ES-I3 (cell line): Measurements from ENCODE around the gene SDC4.
A peak's percentile ranks its signal among the peaks of the same experiment; 100 is the strongest.

Experiments
- H3K36me3 ChIP-seq: 2 replicates; pipeline ENCODE4 v1.6.1; 2013; ENCODE audit warnings: mild to moderate bottlenecking, low read length, control low read depth, moderate library complexity; ENCODE audit not compliant: insufficient read depth
- H3K4me1 ChIP-seq: 2 replicates; pipeline ENCODE4 v1.6.1; 2013; ENCODE audit warnings: mild to moderate bottlenecking, control low read depth, low read length; ENCODE audit not compliant: insufficient read depth
- H3K9ac ChIP-seq: 2 replicates; pipeline ENCODE4 v1.6.1; 2013; ENCODE audit warnings: low read depth, mild to moderate bottlenecking, low read length, moderate library complexity
- H3K9me3 ChIP-seq: 2 replicates; pipeline ENCODE4 v1.6.1; 2013; ENCODE audit warnings: mild to moderate bottlenecking, low read length, moderate library complexity; ENCODE audit not compliant: control insufficient read depth, insufficient read depth

Gene SDC4

DNA sequence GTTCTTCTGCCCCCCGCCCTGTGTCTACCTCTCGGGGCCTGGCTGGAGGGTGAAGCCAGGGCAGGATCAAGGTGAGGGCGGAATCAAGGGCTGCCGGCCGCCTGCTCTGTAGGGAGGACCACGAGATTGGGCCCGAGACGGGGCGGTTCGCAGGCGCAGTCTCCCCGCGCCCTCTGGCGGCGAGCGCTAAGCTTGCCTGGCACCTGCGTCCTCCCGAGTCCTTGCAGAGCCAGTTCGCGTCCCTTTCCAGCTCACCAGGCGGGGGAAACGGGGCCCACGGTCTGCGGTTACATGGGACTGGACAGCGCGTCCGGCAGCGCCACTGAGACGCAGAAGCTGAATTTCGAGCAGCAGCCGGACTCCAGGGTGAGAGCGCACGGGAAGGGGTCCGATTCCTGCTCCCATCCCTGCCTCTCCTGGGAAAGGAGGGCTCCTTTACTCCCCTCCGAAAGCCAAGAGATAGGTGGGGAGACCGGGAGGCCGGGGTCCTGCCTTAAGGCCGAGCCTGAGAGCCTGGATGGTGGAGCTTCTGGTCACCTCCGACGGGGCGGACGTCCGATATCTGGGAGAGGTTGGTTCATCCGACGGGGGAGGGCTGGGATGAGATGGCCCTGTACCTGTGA is 36.5 kb downstream of the SDC4 start:
- Histone ChIP-seq H3K9me3 (no peaks in the 10 kb centered on the region; the same call in 1 of the 2 replicates), H3K9ac (peak overlapping the region; percentile 9; the same call in 1 of the 2 replicates), H3K4me1 (no peaks in the 10 kb centered on the region; the same call in 1 of the 2 replicates), H3K36me3 (no peaks in the 10 kb centered on the region)

DNA sequence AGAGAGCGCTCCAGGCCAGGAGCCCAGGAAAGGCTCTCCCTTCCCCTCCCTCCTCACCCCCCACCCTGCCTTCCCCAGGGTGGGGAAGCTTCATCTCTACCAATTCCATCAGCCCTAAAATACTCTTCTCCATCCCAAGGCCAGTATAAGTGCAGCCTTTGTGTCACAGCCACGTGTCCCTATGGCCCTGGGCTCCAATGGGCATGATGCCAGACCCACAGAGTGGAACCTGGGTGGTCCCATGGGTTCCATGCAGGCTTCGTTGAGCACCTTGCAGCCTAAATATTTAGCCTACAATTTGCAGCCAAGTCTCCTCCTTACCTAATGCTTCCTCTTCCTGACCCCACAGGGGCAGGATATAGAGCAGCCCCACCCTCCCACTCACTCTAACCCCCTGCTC is 39.1 kb downstream of the SDC4 start:
- no peaks in the 10 kb centered on the region; the same call in 1 of the 2 replicates for H3K9me3 ChIP-seq
- H3K36me3 ChIP-seq, result no peaks in the 10 kb centered on the region
- no peak overlapping the region for H3K9ac ChIP-seq
- no peaks in the 10 kb centered on the region; the same call in 1 of the 2 replicates for H3K4me1 ChIP-seq

DNA sequence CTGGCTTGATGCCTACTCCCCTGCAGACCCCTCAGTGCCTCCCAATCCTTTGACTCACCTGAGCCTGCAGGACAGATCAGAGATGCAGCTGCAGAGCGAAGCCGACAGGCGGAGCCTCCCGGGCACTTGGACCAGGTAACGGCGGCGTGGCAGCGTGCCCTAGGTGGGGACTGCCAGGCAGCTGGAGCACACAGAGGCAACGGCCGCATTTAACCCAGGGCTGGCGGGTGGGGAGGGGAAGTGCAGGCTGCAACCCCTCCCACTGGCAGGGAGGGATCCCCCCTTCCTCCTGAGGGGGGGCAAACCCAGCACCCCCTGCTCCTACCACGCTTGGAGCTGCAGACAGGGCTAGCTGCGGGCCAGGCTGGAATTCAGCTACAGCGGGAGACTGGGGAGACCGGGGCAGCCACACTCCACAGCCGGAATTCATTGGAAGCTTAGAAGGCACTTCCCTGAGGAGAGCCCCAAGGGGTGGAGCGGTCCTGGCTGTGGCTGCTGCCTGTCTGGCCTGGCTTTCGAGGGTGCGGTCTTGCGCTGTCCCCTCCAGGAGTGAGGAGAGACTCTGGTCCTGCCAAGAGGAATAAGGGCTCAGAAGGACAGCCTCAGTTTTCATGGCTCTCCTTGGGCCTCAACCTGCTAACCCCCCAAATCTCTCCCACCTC is 40.0 kb downstream of the SDC4 start, which contains the start of gene MATN4:
Gene MATN4 (minus strand): TSS at position 183 of the 662 bp plus-strand sequence. CDS start 2,717 bp downstream, outside the sequence.
- Histone ChIP-seq H3K9me3 (no peaks in the 10 kb centered on the region; the same call in 1 of the 2 replicates), H3K36me3 (no peaks in the 10 kb centered on the region), H3K4me1 (no peaks in the 10 kb centered on the region; the same call in 1 of the 2 replicates), H3K9ac (peak within 1 kb of the TSS; percentile 26; the same call in 1 of the 2 replicates)

DNA sequence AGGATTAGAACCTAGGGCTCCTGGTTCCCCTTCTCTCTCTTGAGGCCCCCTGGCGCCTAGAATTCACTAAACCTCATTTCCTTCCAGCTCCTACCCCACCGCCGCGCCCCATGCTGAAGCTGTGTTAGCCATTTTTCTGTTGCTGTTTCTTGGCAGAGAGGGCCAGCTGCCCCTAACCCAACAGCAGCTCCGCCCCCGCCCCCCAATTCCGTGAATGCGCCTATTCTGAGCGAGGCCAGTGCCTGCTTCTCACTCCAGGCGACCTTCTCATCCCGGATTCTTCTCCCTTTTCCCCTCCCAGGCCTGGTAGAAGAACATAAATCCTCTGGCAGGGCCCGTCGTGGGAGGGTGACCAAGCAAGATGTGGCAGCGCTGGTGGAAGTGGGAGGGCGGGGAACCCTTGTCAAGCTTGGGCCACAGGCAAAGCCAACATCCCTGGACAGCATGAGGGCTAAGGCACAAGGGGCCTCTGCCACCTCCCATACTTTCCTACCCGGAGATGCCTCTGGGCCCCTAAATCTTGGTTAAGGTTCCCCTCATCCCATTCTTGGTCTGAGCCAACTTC is 41.1 kb downstream of the SDC4 start:
- Histone ChIP-seq H3K4me1 (no peaks in the 10 kb centered on the region; the same call in 1 of the 2 replicates), H3K36me3 (no peaks in the 10 kb centered on the region), H3K9me3 (no peaks in the 10 kb centered on the region; the same call in 1 of the 2 replicates), H3K9ac (no peak overlapping the region)

DNA sequence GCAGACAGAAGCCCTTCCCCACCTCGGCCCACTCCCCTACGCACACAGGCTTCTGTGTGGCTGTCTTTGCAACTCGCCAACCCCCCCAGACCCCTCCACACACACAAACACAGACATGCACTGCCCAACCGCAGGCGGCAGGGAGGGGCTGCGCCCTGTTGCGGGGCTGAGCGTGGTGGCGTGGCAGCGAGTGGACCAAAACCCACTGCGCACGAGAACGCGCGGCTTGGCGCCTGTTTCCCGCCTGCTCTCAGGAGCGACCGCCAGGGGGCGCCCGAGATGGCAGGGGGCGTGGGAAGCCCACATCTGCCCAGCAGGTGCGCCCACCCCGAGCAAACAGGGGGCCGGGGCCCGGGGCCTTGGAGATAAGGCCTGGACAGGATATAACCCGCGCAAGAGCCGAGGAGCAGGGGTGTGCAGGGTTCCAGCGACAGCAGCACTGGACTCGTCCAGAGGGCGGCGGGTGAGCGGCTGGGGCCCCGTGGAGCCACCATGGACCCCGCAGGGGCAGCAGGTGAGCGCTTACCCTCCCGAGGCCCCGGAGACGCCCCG is 41.7 kb downstream of the SDC4 start, which contains the start of gene RBPJL:
Gene RBPJL (plus strand): TSS at position 410 of the 552 bp plus-strand sequence. CDS start 83 bp downstream, at position 493.
- no peaks in the 10 kb centered on the region; the same call in 1 of the 2 replicates for H3K4me1 ChIP-seq
- no peaks in the 10 kb centered on the region; the same call in 1 of the 2 replicates for H3K9me3 ChIP-seq
- H3K9ac ChIP-seq, result peak within 1 kb of the TSS; percentile 25; the same call in 1 of the 2 replicates
- H3K36me3 ChIP-seq, result no peaks in the 10 kb centered on the region

DNA sequence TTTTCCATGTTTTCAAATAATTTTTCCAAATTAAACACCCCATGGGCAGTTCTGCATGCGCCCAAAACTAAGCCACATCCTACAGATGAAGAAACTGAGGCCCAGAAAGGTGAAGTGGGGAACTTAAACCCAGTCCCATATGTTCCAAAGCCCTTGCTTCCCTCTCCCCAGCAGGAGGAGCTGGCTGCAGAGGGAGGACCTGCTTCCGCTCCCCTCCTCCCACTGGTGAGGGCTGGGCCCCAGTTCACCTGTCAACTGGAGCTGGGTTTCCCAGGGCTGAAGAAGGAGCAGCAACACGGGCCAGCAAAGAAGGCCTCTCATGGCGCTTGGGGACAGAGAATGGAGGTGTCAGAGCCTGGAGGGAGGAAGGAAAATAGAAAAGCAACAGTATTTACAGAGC is 43.0 kb downstream of the SDC4 start:
- Histone ChIP-seq H3K9me3 (no peaks in the 10 kb centered on the region; the same call in 1 of the 2 replicates), H3K9ac (no peak overlapping the region), H3K36me3 (no peaks in the 10 kb centered on the region), H3K4me1 (peaks cover 7% of the 10 kb centered on the region)

DNA sequence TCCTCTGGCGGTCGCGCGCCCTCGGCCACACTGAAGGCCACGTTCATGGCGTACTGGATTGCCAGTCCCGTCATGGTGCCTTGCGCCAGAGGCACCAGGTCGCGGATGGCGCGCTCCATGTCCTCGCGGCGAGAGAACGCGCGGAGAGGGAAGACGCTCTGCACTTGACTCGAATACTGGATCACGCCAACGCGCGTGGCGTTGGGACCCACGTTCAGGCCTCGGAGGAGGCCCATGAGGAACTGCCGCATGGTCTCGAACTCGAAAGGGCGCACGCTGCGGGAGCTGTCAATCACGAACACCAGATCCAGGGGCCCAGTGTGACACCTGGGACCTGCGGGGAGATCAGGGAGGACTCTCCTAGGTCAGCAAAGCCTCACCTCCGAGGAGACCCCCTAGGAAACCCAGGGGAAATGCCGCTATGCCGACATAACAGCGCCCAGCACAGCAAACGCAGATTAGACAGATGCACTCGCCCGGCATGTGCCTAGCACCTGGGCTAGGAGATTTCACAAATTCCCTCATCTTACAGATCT is 43.7 kb downstream of the SDC4 start:
- H3K9me3 ChIP-seq, result no peaks in the 10 kb centered on the region; the same call in 1 of the 2 replicates
- H3K9ac ChIP-seq, result no peak overlapping the region
- peaks cover 7% of the 10 kb centered on the region for H3K4me1 ChIP-seq
- H3K36me3 ChIP-seq, result no peaks in the 10 kb centered on the region

DNA sequence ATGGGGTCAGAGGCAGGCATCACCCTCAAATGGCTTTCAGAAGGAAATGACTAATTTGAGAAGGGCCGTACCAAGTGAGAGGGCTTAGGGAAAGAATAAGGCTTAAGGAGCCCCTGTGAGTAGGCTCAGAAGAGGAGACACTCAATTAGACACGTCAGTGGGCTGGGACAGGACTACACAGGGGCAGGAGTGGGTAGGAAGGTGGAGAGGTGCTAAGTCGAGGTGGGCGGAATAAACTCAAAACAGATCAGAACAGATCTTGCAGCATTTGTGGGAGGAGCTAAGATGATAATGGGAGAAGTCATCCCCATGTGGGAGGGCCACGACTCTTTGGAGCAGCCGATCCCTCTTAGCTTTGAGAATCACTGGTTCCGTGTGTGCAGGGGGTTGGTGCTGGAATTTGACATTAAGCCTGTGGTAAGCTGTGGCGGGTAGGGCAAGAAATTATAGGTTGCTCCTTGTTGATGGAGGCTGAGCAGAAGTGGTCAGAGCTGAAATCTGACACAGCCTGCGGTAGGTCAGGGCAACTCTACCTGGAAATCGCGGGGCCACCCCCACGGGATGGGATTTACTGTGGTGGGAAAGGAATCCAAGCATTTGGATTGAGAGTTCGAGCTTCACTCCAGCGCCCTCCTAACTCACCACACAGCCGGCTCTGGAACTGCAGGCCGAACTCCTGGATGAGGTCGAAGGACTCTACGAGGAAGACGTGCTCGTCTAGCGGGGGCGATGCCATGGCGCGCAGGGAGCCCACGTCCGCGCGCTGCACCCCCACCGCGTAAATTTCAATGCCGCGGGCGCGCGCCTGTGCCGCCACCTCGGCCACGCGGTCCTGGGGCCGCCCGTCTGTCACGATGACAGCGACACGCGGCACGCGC is 44.4 kb downstream of the SDC4 start:
- no peaks in the 10 kb centered on the region for H3K36me3 ChIP-seq
- no peaks in the 10 kb centered on the region; the same call in 1 of the 2 replicates for H3K9me3 ChIP-seq
- H3K9ac ChIP-seq, result no peak overlapping the region
- H3K4me1 ChIP-seq, result peaks cover 7% of the 10 kb centered on the region

DNA sequence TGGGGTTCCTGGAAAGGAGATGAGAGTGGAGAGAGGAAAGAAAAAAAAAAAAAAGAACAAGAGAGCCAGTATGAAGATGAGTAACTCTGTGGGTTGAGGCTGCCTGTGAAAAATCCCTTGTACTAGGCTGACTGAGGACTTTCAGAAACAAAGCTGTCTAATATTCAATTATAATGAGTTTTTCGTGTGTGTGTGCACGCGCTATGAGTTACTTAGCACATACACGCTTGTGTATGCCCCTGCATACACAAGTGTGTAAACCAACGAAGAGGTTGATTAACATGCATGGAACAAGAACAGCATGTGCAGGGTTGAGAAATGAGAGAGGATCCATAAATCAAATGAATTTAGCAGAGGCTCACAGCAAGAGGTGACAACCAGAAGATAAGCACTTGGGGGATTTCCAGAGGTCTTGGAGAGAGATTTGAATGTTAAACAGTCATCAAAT is 46.4 kb downstream of the SDC4 start:
- no peak overlapping the region for H3K9ac ChIP-seq
- H3K9me3 ChIP-seq, result no peaks in the 10 kb centered on the region; the same call in 1 of the 2 replicates
- no peaks in the 10 kb centered on the region for H3K36me3 ChIP-seq
- peaks cover 7% of the 10 kb centered on the region for H3K4me1 ChIP-seq

DNA sequence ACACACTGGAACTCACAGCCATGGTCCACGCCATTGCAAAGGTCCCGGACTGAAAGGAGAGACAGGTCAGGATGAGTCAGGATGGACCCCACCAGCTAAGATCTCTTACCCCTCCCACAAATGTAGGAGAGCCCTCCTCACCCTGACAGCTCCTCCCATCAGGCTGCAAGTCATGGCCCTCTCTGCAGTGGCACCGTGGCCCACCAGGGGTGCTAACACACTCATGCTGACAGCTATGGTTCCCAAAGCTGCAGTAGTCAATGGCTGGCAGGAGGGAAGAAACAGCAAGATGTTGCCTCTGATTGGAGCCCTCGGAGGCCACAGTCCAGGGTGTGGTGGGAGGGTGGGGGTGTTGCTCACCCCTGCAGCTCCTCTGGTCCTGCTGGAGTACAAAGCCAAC is 47.3 kb downstream of the SDC4 start:
- H3K9me3 ChIP-seq, result no peaks in the 10 kb centered on the region
- H3K9ac ChIP-seq, result peak overlapping the region; percentile 43; the same call in 1 of the 2 replicates
- H3K36me3 ChIP-seq, result no peaks in the 10 kb centered on the region
- peaks cover 7% of the 10 kb centered on the region for H3K4me1 ChIP-seq

DNA sequence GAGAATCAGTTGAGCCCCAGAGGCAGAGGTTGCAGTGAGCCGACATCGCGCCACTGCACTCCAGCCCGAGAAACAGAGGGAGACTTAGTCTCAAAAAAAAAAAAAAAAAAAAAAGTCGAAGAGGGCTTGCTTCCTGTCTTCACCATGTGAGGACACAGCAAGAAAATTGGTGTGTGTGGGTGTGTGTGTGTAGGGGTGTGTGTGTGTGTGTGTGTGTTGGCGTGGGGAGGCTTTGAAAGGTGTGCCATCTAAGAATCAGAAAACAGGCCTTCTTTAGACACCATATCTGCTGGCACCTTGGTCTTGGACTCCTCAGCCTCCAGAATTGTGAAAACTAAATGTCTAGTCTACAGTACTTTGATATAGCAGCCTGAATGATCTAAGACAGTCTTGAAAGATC is 48.4 kb downstream of the SDC4 start:
- Histone ChIP-seq H3K4me1 (peaks cover 7% of the 10 kb centered on the region), H3K36me3 (no peaks in the 10 kb centered on the region), H3K9me3 (0 out of 2 replicates have a peak, but pooled peaks cover 3% of the 10 kb centered on the region), H3K9ac (no peak overlapping the region)

DNA sequence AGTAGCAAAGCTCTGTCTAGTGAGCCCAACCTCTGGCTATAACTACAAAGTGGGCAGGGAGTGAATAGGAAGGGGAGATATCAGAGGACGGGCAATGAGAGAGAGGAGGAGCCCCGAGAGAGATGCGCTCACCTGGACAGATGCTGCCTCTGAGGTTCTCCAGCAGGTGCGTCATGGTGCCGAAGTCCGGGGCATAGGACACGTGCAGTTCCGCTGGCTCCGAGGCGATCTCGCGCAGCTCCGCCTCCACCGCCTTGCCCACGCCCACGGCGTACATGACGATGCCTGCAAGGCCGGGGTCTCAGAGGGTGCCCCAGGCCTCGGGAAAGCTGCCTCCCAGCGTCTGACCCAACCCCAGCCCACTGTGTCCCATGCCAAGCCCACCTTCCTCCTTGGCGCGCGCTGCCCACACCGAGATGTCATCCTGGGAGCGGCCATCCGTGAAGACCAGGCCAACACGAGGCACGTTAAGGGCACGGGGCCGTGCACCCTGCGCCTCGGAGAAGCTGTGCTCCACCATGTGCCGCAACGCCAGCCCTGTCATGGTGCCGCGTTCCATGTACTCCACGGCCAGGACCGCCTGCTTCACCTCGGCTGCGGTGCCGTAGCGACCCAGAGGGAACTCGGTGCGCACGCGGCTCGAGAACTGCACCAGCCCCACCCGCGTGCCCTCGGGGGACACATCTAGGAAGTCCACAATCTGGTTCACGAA is 50.3 kb downstream of the SDC4 start:
- Histone ChIP-seq H3K9ac (no peak overlapping the region), H3K36me3 (no peaks in the 10 kb centered on the region), H3K9me3 (peaks cover 12% of the 10 kb centered on the region; the same call in 1 of the 2 replicates), H3K4me1 (peaks cover 7% of the 10 kb centered on the region)

DNA sequence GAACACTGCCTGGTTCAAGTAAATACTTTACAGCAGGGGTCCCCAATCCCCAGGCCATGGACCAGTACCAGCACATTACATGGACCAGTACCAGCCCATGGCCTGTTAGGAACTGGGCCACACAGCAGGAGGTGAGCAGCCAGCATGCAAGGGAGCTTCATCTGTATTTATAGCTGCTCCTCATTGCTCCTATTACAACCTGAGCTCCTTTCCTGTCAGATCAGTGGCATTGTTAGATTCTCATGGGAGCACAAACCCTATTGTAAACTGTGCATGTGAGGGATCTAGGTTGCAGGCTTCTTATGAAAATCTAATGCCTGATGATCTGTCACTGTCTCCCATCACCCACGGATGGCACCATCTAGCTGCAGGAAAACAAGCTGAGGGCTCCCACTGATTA is 53.6 kb downstream of the SDC4 start:
- Histone ChIP-seq H3K4me1 (no peaks in the 10 kb centered on the region; the same call in 1 of the 2 replicates), H3K9me3 (peaks cover 12% of the 10 kb centered on the region; the same call in 1 of the 2 replicates), H3K36me3 (no peaks in the 10 kb centered on the region), H3K9ac (no peak overlapping the region)
